ACHN (cell line): ENCODE results near the gene SCN4A.

Experiments used
- DNase-seq: peaks from one replicate; pipeline ENCODE4 v3.0.0-alpha.2; 2015
- in situ Hi-C: cut with HindIII; loops from 2 replicates; pipeline ENCODE4 v1.10.0; 2017; ENCODE audit warnings: low sequenced_read_pairs, low pct_ligation_motif_present, low pct_unique_long_range_greater_than_20kb

Gene SCN4A

DNA sequence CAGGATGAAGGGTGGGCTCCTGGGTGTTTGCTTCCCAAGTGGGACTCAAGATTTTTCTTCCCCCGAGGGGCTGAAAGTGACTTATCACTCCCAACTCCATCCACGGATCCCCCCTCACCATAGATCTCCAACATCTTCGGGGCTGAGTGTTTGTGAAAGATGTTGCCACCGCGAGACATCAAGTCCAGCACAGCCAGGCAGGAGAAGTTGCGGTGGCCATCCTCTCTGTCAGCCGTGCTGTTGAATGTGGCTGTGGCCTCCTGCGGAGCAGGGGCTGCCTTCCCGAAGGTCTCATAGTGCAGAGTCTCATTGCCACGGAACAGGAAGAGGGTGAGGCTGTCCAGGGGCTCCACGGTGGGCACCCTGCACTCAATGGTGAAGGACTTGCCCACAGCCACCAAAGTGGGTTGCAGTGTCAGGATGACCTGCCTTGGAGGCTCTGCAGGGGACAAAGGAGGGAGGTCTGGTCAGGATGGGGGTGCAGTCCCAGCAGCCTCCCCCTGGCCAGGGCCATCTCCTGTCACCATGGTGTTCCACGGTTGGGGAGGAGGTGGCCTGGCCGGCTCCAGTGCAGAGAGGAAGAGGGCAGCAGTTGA lies 30.9 kb upstream of the SCN4A start:
- no peak for DNase-seq
- in situ Hi-C loops = no loop called here

DNA sequence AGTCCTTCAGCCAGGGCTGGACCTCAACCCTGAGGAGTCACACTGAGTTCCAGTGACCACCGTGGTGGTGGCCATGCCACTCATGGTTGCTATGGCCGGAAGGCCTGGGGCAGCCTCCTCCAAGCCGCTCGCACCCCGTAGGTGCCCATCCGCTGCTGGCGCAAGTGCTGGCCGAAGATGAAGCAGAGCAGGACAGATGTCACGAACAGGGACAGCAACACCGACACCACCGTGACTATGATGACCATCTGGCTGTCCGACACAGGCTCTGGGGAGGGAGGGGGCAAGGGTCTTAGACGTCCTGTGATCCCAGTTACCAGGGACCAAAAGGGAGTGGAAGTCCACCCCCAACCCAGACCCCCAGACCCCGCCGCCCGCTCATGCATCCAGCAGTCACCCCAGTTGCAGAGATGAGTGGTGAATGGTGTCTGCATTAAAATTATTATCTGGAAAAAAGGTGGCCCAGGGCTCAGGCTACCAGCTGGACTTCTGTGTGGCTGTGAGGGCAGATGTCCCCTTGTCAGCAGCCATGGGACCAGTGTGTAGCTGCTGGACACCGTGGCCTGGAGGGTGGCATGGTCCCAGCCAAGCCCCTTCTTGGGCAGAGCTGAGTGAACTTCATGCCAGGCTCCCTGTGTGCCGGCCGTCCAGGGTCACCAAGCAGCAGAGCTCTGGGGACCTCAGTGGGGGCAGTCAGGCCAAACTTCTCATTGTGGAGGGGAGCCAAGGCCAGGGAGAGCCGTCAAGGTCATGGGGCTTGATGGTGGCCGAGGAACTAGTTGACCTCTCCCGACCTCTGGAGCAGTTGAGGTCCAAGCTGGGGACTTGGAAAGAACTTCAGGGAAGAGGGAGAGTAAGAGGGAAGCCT lies 30.2 kb upstream of the SCN4A start:
- DNase-seq = no peak

GRCh38 chr17:64001763-64002529 lies 29.2 kb upstream of the SCN4A start:
- in situ Hi-C loops = no loop called here
- DNase-seq = no peak

More for the DNA sequence above, 30.2 kb upstream of the SCN4A start:
- in situ Hi-C loops = no loop called here

- in situ Hi-C loops = no loop called here
These were observed 28.4 kb upstream of the SCN4A start for GRCh38 chr17:64001091-64001579.

GRCh38 chr17:63999680-64000531 lies 27.2 kb upstream of the SCN4A start:
- in situ Hi-C loops = no loop called here
- DNase-seq = no peak

More at GRCh38 chr17:64001091-64001579, 28.4 kb upstream of the SCN4A start:
- no peak for DNase-seq

- in situ Hi-C loops = no loop called here
- no peak for DNase-seq
These were observed 26.3 kb upstream of the SCN4A start for GRCh38 chr17:63998721-63999679.

DNA sequence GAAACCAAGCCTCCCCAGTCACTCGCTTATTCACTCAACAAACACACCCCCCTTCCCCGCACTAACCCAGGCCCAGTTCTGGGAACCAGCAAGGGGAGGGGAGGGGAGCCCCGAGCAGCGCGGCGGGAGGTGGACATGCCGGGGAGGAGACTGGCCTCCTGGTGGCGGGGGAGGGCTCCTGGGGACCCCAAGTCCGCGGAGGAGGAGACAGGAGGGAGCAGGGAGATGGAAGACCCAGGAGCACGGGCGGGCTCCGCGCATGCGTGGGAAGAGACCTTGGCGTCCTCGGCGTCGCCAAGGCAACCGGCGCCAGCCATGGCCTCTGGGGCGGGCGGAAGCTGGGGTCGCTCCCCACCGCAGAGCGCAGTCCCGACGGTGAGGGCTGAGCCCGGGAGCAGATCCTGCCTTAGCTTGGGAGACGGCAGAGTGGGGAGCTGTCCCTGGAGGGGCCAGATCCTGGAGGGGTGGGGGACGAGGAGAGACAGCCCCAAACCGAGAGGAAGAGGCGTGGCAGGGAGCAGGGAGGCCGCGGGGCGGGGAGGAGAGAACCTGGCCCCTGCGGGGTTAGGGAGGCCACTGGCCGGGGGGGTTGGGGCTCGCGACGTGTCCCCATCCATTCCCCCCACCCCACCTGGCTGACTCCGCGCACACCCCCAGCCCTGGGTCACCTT lies 25.5 kb upstream of the SCN4A start, which contains the start of gene PRR29:
Gene PRR29 (plus strand): TSS at position 302 of the 671 bp plus-strand sequence. CDS start 14 bp downstream, at position 316.
- in situ Hi-C loops = no loop called here

GRCh38 chr17:63997341-63998048 lies 24.8 kb upstream of the SCN4A start:
- in situ Hi-C loops = no loop called here
- DNase-seq = no peak

More for the DNA sequence above, 25.5 kb upstream of the SCN4A start, which contains the start of gene PRR29:
- peak; percentile 77 for DNase-seq

- no peak for DNase-seq
- in situ Hi-C loops = no loop called here
These were observed 23.9 kb upstream of the SCN4A start for GRCh38 chr17:63996430-63997182.

- in situ Hi-C loops = no loop called here
- DNase-seq = no peak
These were observed 22.9 kb upstream of the SCN4A start for GRCh38 chr17:63995626-63996025.

GRCh38 chr17:63993368-63993985 lies 20.8 kb upstream of the SCN4A start:
- in situ Hi-C loops = no loop called here
- no peak for DNase-seq

GRCh38 chr17:63991611-63992010 lies 18.9 kb upstream of the SCN4A start:
- in situ Hi-C loops = no loop called here
- no peak for DNase-seq

DNA sequence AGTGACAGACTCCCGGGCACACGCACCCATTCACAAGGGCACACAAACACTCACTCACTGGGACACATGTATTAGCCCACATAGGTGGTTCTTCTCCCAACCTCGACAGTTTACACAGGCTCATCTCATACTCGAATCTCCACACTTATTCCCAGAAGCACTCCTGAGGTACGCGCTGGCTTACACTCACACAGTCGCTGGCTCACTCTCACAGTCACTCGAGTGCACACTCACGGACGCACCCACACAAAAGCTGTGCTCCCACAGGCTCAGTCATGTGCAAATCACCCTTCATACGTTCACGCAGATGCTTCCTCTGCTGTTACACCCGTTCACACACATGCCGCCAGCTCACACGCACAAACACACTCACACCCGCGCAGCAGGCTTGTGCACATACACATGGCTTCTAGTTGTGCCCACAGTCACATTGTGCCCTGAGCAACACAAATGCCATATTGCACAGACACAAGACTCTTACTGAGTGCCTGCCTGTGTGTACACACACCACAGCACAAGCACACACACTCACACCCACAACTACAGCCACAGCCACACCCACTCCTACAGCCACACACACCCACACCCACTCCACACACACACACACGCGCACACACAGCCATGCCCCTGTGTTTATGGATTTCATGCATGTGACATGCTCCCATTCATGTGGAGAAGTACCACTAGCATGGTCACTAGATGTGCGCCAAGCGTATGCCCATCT lies 17.1 kb upstream of the SCN4A start:
- in situ Hi-C loops = no loop called here
- DNase-seq = no peak
